GM10847 (cell line): ENCODE measurements around the gene HIVEP3.
A peak's percentile ranks its signal among the peaks of the same experiment; 100 is the strongest.

ENCODE experiments used
- POLR2A ChIP-seq: IDR thresholded peaks from 2 replicates; pipeline ENCODE4 v1.6.1; 2011; ENCODE audit not compliant: insufficient read length; ENCODE audit errors: extremely low read depth

Gene HIVEP3

GRCh38 chr1:41902664-41903063 is 16.1 kb downstream of the HIVEP3 start:
- no peak for TF ChIP-seq POLR2A

DNA sequence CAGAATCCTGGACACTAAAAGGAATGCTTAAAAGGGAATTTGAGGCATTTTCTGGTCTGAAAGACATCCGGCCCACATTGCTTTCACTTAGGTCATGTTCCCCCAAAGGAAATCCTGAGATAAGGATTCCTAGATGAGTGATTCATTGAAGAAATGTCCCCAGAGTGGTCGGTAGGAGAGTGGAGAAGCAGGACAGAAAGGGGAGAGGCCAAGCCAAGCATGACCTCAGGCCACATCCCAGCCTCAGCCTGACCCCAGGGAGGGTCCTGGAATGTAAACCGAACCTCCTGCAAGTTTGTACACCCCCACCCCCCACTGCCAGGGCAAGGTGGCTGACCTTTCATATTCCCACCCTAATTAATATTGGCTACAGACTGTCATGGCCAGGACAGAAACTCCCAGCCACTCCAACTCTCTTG is 16.6 kb downstream of the HIVEP3 start:
- no peak for TF ChIP-seq POLR2A

DNA sequence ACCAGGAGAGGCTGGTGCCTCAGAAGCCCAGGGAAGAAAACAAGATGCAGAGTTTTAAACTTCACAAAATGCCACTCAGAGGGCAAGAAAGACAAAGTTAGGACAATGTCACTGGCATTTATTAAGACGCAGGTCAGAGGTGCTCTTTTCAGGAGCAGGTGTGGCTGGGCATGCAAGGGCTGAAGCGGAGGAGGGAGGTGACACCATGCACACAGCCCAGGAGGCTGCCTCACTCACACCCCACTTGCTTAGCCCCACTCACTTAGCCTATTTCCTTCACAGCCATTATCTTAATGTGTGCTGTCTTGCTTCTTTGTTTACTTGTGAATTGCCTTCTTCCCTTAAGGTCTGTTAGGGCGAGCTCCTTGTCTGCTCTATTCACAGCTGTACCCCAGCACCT is 17.2 kb downstream of the HIVEP3 start:
- TF ChIP-seq POLR2A = no peak

GRCh38 chr1:41900603-41901444 is 17.9 kb downstream of the HIVEP3 start:
- TF ChIP-seq POLR2A = no peak

DNA sequence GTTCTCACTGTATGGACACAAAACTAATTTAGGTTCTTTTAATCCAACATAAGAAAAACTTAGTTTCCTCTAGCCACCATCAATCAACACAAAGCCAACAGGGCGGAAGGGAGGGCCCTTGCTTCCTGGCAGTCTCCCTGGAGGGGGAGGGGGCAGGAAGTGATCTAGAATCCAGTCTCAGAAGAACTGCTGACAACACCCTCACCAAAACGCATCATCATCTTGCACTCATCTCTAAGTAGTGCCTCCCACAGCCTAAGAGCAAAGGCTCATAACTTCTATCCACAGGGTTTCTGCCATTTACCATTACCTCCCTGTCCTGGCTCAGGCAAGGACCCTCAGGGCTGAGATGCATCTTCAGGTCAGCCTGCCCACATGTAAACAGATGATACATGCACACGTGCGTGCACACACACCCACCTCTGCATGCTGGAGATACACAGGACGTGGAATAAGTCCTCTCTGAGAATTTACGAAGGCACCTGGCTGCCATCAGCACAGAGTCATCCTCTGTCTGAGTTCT is 20.5 kb downstream of the HIVEP3 start:
- no peak for TF ChIP-seq POLR2A

DNA sequence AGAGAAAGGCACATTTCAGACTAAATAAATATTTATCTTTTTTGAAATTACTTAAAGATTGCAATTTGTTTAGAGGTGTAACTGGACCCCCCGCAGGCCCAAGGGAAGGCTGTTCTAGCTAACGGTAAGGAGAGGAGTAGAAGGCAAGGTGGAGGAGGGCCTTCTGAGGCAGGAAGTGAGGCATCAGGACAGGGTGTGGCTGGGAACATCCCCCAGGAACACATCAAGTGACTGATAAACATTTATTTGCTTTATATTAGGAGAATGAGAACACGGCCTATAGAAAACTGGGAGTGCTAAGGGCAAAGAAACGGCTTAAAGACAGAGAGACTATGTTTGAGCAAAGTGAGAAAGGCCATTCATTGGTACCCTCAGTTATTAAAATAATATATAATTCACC is 23.2 kb downstream of the HIVEP3 start:
- no peak for TF ChIP-seq POLR2A

DNA sequence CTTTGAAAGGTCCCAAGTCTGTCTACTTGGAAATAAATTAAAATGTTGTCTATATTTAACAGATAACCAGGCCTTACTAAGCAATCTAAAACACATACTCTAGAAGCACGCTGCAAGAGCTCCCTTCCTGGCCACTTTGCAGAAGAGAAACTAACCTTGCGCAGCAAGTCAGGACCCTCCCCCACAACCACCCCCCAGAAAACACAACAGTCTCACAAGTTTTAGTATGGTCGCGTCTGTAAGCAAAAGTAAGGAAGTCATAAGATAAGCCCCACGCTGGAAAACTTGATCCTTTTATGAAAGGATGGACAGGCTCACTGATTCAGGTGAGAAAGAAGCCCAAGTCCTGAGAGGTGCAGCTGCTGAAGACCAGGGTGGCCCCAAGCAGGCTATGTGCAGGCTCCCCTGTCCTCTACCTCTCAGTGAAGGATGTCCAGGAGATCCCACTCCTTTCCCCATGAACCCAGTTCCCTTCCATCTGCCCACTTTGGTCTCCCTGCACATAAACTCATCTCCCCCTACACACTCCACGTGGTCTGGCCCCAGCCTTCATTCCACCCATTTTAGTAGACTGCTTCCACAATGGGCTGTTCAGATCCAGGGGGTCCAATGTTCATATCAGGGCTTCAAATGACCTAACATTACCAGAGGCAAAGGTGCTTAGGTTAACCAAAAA is 23.8 kb downstream of the HIVEP3 start:
- no peak for TF ChIP-seq POLR2A

DNA sequence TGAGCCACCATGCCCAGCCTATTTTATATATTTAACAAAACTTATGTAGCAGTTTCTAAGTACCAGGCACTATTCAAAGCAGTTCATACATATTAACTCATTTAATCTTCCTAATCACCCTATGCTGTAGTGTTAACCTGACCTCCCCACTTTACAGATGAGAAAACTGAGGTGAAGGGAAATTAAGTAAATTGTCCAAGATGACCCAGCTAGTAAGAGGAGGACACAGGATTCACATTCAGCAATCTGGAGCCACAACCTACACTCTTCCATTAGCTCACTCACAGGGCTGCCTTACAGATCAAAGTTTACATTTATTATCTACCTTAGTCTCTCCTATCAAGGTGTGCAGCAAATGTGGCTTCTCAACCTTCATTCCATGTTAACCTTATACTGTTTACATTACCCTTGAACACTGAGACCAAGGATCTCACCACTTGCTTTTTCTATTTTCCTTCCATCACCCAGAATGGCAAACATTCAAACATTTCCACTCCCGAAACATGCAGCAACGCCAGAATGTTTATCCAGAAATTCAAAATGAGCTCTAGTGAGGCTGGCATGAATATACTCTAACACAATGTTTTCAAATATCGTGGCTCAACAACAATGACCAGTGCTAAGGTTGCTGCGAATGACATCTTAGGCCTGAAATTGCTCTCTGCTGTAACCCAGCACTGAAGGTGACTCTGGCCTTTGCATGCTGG is 24.5 kb downstream of the HIVEP3 start:
- TF ChIP-seq POLR2A = no peak

DNA sequence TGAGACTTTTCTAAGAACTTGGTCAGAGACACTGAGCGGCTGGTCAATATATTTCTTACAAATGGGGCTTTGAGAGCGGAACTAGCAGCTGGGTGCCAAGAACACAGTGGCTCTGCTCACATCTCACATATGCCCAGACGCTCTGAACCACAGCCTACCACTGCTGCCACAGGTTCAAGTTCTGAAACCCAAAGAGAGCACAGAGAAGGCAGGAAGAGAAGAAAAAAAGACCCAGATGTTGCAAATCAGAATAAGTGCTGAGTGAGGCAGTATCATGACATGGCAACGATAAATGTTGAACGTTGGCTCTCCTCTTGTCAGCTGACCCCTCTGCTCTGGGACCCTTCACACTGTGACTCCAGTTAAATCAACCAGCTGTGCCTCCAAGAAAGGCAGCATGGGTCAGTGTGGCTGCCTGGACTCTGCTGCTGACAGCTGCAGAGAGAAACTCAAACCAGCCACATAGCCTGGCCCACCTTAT is 26.4 kb downstream of the HIVEP3 start:
- no peak for TF ChIP-seq POLR2A

GRCh38 chr1:41891199-41891896 is 27.4 kb downstream of the HIVEP3 start:
- peak; percentile 22 for TF ChIP-seq POLR2A

DNA sequence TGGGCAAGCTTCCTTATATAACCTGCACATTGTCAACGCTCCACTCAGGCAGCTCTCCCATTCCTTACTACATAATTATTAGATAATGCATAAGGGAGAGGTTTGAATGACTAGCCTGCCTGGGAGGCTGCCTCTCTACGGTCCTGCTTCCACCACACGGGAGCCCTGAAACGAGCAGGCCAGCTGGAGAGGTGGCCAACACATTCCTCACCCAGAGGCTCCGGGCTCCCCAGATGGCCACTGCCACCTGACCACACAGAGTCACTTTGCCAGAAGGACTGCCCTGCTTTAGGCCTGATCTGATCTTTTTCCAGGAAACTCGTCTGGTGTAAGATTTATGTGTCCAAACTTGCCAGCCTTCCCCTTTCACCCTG is 27.9 kb downstream of the HIVEP3 start:
- TF ChIP-seq POLR2A = no peak

DNA sequence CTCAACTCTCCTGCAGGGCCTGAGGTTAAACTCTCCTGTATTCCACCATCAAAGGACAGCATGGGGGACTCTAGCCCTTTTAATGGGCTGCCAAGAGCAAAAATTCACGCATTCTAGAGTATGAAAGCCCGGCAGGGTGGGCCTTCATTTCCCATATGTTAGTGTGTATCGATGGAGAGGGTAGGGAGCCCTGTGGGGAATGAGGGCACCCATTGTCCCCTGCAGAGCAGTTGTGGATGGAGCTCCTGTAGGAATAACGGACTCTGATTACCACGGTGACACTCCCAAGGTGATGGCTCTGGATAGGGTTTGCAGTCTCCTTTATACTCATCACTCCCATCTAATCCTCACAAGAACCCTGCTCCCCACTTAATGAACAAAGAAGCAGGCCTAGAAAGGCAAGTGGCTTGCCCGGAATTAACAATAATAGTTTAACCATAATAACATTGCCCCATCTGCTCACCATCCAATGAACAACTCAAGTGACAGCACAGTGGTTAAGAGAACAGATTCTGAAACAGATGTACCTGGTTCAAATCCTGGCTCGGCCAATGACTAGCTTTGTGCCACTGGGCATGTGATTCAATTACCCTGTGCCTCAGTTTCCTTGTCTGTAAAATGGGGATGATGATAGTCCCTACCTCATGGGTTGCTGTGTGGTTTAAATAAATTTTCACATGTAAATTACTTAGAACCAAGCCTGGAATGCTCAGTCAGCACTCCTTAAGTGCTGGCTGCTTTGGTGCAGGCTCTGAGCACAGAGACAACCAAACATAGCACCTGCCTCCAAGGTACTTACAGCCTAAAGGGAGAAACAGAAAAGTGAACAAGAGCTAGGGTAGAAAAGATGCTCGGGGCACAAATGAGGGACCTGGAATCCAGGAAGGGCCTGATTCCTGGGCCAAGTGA is 29.0 kb downstream of the HIVEP3 start:
- no peak for TF ChIP-seq POLR2A

- TF ChIP-seq POLR2A = no peak
Observed at GRCh38 chr1:41888756-41889155, 30.0 kb downstream of the HIVEP3 start.

DNA sequence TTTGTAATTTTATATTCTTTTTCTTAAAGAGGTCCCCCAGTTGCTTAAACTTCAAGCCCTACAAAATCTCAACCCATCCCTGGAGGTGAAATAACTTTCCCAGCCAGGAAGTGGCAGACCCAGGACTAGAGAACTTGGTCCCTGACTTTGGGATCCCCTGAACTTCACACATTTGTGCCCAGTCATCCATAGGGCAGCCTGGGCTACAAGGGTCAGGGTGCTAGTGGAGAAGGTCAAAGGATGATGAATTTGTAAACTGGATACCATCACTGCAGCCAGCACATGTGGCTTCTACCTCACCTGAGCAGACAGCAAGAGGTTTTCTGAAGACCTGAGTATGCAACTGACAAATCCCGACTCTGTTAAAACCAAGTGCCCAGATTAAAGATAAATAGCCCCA is 31.4 kb downstream of the HIVEP3 start:
- TF ChIP-seq POLR2A = no peak
